Endothelial cell of hepatic sinusoid (primary cell): ENCODE results near the gene SEMA3A.

Source experiments
- in situ Hi-C: cut with HindIII; loops from 2 replicates; pipeline ENCODE4 v1.10.0; 2017; ENCODE audit warnings: low sequenced_read_pairs

Gene SEMA3A

DNA sequence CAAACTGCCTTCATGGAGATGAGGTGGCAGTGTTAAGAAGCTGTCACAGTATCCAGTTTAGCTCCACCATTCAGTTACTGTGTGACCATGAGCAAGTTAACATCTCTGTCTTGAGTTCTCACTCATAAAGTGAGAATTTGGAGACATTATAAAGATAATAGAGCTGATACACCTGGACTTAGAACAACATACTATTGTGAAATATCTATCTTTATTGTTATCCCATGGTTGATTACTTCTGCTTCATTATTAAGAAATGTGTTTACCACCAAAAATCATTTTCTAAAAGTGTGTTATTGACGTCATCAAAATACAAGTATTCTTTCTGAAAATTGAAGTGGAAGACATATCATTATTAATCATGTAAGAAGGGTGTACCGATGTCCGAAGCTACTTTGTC is 166.9 kb downstream of the SEMA3A start:
- in situ Hi-C loops, result no loop called here

- in situ Hi-C loops, result no loop called here
These were observed 169.2 kb downstream of the SEMA3A start for GRCh38 chr7:84025332-84025927.

GRCh38 chr7:84022684-84023308 is 171.8 kb downstream of the SEMA3A start:
- in situ Hi-C loops, result no loop called here

- in situ Hi-C loops, result no loop called here
These were observed 172.6 kb downstream of the SEMA3A start for GRCh38 chr7:84022009-84022408.

GRCh38 chr7:84021292-84021908 is 173.2 kb downstream of the SEMA3A start:
- in situ Hi-C loops, result no loop called here

GRCh38 chr7:84017651-84018050 is 176.9 kb downstream of the SEMA3A start:
- in situ Hi-C loops, result no loop called here

DNA sequence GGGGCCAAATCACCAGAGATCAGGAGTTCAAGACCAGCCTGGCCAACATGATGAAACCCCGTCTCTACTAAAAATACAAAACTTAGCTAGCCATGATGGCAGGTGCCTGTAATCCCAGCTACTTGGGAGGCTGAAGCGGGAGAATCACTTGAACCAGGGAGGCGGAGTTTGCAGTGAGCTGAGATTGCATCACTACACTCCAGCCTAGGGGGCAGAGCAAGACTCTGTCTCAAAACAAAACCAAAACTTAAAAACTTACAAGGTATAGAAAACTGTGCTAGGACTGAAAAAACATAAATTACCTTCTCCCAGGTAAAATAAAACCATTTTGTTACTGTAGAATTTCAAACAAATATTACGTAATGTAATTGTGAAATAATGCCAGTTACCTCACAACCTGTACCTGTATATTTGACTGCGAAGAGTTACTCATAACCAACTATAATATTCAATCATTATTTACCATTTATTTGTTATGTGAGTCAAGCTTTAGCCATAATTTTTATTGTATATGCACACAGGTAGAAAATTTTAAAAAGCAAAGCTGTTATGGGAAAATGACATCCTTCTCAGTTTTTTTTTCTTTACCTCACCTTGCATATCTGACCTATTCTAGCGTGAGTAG is 180.9 kb downstream of the SEMA3A start:
- in situ Hi-C loops, result no loop called here

GRCh38 chr7:84009782-84010181 is 184.8 kb downstream of the SEMA3A start:
- in situ Hi-C loops, result no loop called here

- in situ Hi-C loops, result no loop called here
These were observed 185.5 kb downstream of the SEMA3A start for GRCh38 chr7:84009051-84009450.

DNA sequence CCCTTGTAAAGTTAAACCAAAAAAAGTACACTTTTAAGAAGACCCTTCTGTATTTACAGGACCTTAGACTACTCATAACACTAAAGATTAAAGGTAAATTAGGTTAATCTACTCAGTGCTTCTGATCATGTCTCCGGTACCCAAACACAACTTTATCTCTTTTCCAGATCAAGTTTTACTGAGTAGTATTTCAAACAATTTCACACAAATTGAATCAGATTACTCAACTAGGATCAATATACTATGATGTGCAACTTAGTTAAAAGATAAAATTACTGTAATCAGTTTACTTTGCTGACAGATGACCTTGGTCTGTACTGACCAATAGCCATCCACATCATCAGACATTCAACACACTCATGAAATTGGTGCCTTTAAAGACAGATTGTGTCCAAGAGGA is 191.4 kb downstream of the SEMA3A start:
- in situ Hi-C loops, result no loop called here

- in situ Hi-C loops, result no loop called here
These were observed 192.2 kb downstream of the SEMA3A start for GRCh38 chr7:84002348-84002747.

DNA sequence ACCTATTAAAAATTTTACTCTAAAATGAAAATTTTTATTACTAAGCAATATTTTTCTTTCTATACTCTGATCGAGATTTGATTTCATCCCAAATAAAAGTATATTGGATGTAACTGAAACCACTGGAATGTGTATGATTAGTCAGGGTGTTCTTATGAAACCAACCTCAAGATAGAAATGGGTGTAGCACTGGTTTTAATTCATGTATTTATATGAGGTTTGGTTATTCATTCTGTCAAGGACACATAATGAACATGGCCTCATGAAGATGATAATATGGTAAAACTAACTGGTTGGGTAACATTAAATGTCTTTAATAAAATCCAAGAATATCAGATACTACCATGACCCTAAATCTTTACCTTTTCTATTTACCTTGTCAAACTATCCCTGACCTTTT is 197.7 kb downstream of the SEMA3A start:
- in situ Hi-C loops, result no loop called here

DNA sequence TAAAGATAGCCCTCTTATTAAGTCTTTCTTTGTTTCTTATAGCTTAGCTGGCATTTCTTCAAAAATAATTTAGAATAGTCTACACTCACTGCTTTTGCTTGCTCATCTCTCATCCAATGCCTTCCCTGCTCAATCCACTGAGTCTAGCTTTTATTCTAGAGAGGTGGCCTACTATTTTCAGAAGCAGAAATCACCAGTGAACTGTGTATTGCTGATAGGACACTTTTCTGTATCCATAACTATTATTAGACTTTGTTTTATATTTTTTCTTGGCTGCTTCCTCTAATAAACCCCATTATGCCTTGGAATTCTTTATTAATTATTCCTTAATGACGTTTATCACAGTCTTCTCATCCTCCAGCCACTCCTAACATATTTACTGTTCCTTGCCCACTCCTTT is 206.8 kb downstream of the SEMA3A start:
- in situ Hi-C loops, result no loop called here

DNA sequence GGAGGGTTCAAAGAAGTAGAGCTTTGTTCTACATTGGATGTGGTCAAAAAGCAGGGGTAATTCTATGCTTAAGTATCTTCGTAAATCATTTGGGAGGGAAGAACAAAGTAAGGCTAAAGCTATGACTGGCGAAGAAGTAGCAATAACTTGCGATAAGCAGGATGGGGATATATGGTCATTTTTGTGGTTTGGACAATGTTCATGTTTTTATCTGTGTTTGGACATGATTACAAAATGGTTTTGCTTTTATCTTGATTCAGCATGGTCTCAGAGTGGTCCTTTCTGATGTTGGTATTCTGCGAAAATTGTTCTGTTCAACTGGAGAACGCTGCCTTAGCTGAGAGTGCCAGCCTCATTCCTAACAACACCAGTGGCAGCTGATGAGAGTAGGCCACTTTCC is 208.8 kb downstream of the SEMA3A start:
- in situ Hi-C loops, result no loop called here

DNA sequence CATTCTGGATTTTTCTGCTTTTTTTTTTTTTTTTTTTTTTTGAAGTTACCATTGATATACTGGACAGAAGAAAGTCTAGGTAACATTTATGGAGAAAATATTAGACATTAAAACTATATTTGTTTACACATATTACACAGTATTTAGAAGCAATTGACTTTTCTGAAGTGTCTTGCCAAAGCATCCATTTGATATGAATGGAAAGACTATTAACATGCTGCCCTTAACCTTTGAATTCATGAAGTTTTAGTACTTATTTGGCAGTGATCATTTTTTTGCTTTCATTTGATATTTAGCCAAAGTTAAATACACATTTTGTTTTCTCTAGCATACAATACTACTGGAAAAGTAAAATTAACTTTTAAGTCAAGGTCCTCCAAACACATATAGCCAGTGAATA is 210.0 kb downstream of the SEMA3A start:
- in situ Hi-C loops, result no loop called here

- in situ Hi-C loops, result no loop called here
These were observed 210.5 kb downstream of the SEMA3A start for GRCh38 chr7:83984076-83984475.

DNA sequence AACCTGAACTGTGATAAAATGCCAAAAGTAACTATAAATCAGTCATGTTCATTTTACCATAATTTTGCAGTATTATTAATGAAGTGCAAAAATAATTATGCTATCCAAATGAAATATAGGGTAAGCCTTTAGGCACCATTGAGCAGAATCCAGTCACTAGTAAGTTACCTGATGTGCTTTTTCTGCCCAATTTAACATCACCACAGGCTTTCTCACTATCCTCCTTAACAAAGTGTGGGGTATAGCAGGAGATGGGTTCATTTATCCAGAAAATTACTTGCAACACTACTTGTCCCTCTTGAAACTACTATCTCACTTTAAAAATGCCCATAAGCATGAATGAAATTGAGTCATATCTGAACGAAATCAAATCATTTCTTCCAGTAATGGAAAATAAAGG is 211.0 kb downstream of the SEMA3A start:
- in situ Hi-C loops, result no loop called here

DNA sequence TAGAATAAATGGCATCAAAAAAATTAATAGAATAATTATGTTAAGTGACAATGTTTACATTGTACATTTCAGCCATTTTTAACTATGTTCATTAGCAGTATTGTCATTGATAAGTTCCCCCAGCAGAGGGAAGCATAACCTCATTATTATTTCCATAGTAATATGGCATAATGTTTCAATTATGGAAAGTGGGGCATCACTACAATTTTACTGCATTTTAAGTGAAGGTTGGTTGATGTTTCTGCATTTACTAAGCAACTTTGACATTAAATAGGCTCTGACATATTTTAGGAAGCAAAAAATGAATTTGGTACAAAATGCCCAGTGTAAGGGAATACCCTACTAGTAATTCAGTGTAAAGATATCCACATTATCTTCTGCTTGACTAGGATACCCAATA is 218.3 kb downstream of the SEMA3A start:
- in situ Hi-C loops, result no loop called here

DNA sequence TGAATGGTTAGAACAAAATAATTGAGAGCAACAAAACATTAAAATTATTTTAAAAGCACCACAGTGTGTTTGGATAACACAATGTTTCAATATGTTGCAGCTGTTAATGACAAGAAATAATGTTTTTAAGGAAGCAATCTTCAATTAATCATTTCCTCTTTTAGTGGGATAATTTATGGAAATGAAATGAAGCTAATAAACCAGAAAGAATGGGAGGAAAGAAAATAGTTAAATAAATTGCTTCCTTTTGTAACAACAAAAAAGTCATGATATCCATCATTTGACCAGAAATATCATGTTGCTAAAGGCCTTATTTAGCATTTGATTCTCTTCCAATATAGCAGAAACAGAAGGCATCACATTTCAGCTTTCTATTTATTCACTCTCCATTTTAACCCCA is 224.5 kb downstream of the SEMA3A start:
- in situ Hi-C loops, result no loop called here

DNA sequence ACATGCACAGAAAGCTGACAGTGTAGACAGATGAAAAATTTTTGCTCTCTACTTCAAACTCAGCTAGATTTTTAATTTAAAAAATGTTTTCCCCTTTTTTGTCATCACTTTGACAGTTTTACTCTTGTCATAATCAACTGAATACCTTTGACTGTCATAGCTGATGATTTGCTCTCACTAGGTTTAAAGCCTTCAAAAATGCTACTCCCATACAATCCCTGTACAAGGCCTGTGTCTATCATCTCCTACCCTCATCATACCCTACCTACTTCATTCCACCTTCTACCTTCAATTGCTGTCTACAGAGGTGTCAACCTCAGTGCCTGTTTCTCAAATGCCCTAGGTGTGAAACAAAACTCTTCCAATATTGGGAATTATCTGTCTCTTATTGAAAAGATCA is 230.3 kb downstream of the SEMA3A start:
- in situ Hi-C loops, result no loop called here

DNA sequence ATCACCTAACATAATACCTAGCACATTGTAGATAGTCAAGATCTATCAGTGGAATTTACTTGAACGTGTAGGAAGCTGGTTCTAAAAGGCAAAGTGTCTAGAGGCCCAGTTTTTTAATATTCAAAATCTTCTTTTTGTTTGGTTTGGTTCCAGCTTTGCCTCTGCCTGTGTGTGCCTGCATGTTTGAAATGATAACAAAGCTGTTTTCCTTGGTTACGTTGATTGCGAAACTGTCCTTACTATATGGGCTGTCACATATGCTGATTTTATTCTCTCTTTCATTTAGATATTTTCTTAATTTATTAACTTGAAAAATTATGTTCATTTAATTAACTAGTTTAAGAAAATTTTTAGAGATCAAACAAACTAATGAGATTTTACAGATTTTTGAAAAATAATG is 237.3 kb downstream of the SEMA3A start:
- in situ Hi-C loops, result no loop called here

DNA sequence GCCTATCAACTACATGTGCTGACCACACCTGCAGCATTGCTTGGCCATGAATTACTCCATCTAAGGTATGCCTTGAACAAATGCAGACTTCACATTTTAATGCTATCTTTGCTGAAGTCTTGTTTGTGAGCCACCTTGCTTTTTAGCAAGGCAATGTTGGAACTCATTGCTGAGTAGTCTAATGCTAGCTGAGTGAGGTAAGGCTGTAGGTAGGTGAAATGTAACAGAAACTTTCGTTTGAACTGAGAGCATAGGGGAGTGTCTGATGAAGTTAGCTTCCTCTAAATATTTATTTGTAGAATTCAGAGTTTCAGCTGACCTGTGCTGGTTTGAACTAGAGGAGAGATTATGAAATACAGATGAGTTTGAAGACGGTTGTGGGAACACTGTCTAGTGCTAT is 238.5 kb downstream of the SEMA3A start:
- in situ Hi-C loops, result no loop called here
